GM19372 (cell line): ENCODE measurements around the gene CEP112.

Experiments used
- ATAC-seq: cut with Tn5 transposase; IDR thresholded peaks from one replicate; pipeline ENCODE4 v1.9.1; 2021; ENCODE audit warnings: mild to moderate bottlenecking, low read depth, moderate library complexity; ENCODE audit not compliant: unreplicated experiment

The CEP112 gene

GRCh38 chr17:65630502-65630901 is 561.4 kb downstream of the CEP112 start:
- no peak for ATAC-seq

GRCh38 chr17:65629234-65629690 is 562.7 kb downstream of the CEP112 start:
- no peak for ATAC-seq

GRCh38 chr17:65628644-65629036 is 563.3 kb downstream of the CEP112 start:
- ATAC-seq: no peak

GRCh38 chr17:65627891-65628643 is 563.9 kb downstream of the CEP112 start:
- no peak for ATAC-seq

- no peak for ATAC-seq
These were observed 564.8 kb downstream of the CEP112 start for GRCh38 chr17:65627108-65627507.

- ATAC-seq: no peak
These were observed 565.5 kb downstream of the CEP112 start for GRCh38 chr17:65626451-65626850.

- ATAC-seq: no peak
These were observed 573.4 kb downstream of the CEP112 start for GRCh38 chr17:65618516-65618915.

- no peak for ATAC-seq
These were observed 574.4 kb downstream of the CEP112 start for GRCh38 chr17:65617496-65617895.

GRCh38 chr17:65609749-65610148 is 582.2 kb downstream of the CEP112 start:
- ATAC-seq: no peak

GRCh38 chr17:65609286-65609685 is 582.6 kb downstream of the CEP112 start:
- no peak for ATAC-seq

- ATAC-seq: no peak
These were observed 587.9 kb downstream of the CEP112 start for GRCh38 chr17:65604070-65604469.

GRCh38 chr17:65601881-65602280 is 590.1 kb downstream of the CEP112 start:
- ATAC-seq: no peak

- ATAC-seq: no peak
These were observed 590.8 kb downstream of the CEP112 start for GRCh38 chr17:65601145-65601544.

GRCh38 chr17:65600518-65600917 is 591.4 kb downstream of the CEP112 start:
- ATAC-seq: no peak

GRCh38 chr17:65599650-65600049 is 592.3 kb downstream of the CEP112 start:
- no peak for ATAC-seq

- ATAC-seq: no peak
These were observed 593.2 kb downstream of the CEP112 start for GRCh38 chr17:65598746-65599145.

GRCh38 chr17:65595071-65595656 is 596.8 kb downstream of the CEP112 start:
- ATAC-seq: no peak

GRCh38 chr17:65593855-65594845 is 597.8 kb downstream of the CEP112 start:
- no peak for ATAC-seq

- ATAC-seq: no peak
These were observed 598.7 kb downstream of the CEP112 start for GRCh38 chr17:65593092-65593854.
